Hepatocyte (in vitro differentiated cells): ENCODE results near the gene TCF7L2.

Experiments
- EZH2 ChIP-seq: fragments of 200-600 bp; sonication (generic); IDR thresholded peaks from 2 replicates; pipeline ENCODE4 v1.6.1; 2016; ENCODE audit warnings: antibody characterized with exemption, mild to moderate bottlenecking, borderline replicate concordance
- EZH2phosphoT487 ChIP-seq: fragments of 200-600 bp; sonication (generic); IDR thresholded peaks from one replicate; pipeline ENCODE4 v1.6.1; 2018; ENCODE audit warnings: antibody characterized with exemption, mild to moderate bottlenecking, low read depth, moderate library complexity; ENCODE audit not compliant: unreplicated experiment, severe bottlenecking
- TF ChIP-seq, protein P1 (sequence below): fragments of 200-600 bp; sonication (generic); IDR thresholded peaks from 2 replicates; pipeline ENCODE4 v1.5.1; 2016; ENCODE audit warnings: antibody characterized with exemption, mild to moderate bottlenecking; ENCODE audit not compliant: poor library complexity

DNA sequence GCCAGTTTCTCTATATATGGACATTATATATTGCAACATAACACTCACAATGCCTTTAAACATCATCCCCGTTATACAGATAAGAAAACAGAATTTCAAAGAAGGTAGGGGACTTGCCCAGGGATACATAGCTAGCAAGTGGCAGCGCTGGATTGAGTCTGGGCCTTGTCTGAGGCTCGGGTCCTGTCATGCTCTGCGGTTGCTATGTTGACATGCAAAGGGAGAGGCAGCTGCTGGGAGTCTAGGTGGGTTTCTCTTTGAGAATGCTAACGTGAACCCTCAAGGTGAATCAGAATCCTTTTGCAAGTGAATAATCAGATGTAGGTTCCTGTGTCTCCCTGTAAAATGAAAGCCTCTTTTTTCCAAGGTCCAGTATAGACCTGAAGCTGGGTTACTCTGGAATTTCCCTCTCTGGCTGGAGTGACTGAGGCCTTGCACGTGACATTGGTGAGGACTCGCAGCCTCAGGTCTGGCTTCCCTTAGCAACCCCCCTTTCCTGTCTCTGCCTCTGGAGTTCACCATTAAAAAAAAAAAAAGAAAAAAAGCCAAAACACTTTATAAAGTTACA is 38.9 kb downstream of the TCF7L2 start:
- TF ChIP-seq, protein P1, sequence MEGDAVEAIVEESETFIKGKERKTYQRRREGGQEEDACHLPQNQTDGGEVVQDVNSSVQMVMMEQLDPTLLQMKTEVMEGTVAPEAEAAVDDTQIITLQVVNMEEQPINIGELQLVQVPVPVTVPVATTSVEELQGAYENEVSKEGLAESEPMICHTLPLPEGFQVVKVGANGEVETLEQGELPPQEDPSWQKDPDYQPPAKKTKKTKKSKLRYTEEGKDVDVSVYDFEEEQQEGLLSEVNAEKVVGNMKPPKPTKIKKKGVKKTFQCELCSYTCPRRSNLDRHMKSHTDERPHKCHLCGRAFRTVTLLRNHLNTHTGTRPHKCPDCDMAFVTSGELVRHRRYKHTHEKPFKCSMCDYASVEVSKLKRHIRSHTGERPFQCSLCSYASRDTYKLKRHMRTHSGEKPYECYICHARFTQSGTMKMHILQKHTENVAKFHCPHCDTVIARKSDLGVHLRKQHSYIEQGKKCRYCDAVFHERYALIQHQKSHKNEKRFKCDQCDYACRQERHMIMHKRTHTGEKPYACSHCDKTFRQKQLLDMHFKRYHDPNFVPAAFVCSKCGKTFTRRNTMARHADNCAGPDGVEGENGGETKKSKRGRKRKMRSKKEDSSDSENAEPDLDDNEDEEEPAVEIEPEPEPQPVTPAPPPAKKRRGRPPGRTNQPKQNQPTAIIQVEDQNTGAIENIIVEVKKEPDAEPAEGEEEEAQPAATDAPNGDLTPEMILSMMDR = no peak
- TF ChIP-seq EZH2 = no peak
- no peak for TF ChIP-seq EZH2phosphoT487
